Placental pericyte (primary cell): ENCODE results near the gene ANKFY1. TPM values are rescaled to one million over a fixed set of nuclear protein-coding genes. Genes with fewer than 3 reads are reported as not detected.

Experiments
- small RNA-seq: library from RNA; depleted of rRNA; stranded (forward); fragments of <200 nt; gene quantifications from one replicate; pipeline ENCODE3, GENCODE V24; 2012; ENCODE audit warnings: low replicate concordance
- total RNA-seq: library from RNA; depleted of rRNA; stranded (reverse); fragments of >200 nt; gene quantifications from 2 replicates; pipeline ENCODE4 v1.2.3, GENCODE V29; 2012

ANKFY1 gene, protein sequence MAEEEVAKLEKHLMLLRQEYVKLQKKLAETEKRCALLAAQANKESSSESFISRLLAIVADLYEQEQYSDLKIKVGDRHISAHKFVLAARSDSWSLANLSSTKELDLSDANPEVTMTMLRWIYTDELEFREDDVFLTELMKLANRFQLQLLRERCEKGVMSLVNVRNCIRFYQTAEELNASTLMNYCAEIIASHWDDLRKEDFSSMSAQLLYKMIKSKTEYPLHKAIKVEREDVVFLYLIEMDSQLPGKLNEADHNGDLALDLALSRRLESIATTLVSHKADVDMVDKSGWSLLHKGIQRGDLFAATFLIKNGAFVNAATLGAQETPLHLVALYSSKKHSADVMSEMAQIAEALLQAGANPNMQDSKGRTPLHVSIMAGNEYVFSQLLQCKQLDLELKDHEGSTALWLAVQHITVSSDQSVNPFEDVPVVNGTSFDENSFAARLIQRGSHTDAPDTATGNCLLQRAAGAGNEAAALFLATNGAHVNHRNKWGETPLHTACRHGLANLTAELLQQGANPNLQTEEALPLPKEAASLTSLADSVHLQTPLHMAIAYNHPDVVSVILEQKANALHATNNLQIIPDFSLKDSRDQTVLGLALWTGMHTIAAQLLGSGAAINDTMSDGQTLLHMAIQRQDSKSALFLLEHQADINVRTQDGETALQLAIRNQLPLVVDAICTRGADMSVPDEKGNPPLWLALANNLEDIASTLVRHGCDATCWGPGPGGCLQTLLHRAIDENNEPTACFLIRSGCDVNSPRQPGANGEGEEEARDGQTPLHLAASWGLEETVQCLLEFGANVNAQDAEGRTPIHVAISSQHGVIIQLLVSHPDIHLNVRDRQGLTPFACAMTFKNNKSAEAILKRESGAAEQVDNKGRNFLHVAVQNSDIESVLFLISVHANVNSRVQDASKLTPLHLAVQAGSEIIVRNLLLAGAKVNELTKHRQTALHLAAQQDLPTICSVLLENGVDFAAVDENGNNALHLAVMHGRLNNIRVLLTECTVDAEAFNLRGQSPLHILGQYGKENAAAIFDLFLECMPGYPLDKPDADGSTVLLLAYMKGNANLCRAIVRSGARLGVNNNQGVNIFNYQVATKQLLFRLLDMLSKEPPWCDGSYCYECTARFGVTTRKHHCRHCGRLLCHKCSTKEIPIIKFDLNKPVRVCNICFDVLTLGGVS
- total RNA-seq, result 36.8 and 54.5 TPM in 2 replicates

DNA sequence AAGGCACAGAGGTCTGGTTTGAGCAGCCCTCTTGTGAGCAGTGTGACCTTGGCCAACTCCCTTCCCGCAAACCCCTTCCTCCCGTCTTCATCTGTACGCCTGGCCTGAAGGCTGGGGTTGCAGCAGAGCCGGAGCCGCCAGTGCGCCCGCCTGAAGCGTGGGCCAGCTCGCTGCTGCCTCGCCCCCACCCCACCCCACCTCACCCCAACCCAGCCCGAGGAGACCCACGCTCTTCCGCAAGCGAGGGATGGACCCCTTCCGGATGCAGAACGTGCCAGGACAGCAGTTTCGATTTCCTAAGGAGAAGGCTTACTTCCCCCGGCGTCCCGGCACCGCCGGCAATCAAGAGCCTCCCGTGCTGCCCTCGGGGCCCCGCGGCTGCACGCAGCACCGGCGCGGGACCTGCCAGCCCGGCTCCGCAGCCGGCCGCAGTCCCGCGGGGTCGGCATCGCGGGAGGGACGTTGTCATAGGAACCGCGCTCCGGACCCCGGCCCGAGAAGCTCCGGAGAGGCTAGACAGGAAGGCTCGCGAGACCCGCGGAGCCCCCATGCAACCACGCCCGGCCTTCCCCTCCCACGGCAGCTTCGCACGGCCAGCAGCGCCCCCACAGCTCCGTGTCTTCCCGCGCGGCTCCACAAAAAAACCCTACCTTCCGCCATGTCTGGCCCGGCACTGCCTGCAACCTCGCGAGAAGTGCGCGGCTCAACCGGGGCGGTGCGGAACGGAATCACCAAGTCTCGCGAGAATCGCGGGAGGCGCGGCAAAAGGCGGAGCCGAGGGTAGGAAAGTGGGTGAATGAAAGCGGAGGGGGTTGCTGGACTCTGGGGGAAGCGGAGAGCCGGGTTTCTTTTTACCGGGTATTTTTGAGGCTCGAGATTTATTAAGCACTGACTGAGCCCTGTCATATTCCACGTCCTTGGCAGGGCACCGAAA lies at the start of gene ANKFY1:
Gene ANKFY1, minus strand, starts transcription at position 698 of the 934 bp plus-strand sequence. Its CDS starts 38 bp downstream, at position 660.

Small RNA genes lying within 50 kb of the gene (small RNA-seq; reads per million reads assigned to genes)
- gene RF00019, result not detected

Other genes starting within 250 kb of the ANKFY1 start
- 41.1 and 67.4 TPM in 2 replicates for gene ZZEF1, start 120.9 kb downstream of the ANKFY1 start, total RNA-seq
- gene CYB5D2, start 120.8 kb downstream of the ANKFY1 start, total RNA-seq, result 18.6 and 25.6 TPM in 2 replicates
- 31.5 and 52.0 TPM in 2 replicates for gene UBE2G1, start 102.7 kb upstream of the ANKFY1 start, total RNA-seq
- not detected in 2 replicates for gene SPNS3, start 170.0 kb upstream of the ANKFY1 start, total RNA-seq
- gene SPNS2, start 234.9 kb upstream of the ANKFY1 start, total RNA-seq, result 0.44 TPM in 1 of 2 replicates, not detected in the other